IMR-90 (cell line): ENCODE measurements around the gene PSAP. TPM values are rescaled to one million over a fixed set of nuclear protein-coding genes. Genes with fewer than 3 reads are reported as not detected.

Source experiments
- ATAC-seq: fragments of 200-7000 bp; cut with Tn5 transposase; 2 replicates; pipeline ENCODE4 v1.9.1; 2020; ENCODE audit warnings: low read depth, mild to moderate bottlenecking, moderate library complexity
- BruUV-seq: library from RNA; stranded (reverse); fragments of 400-500 nt; replicated peaks from 2 replicates; lab custom pipeline; 2021; lab: Mats Ljungman, UMichigan
- CTCF ChIA-PET: fragments of 300-600 bp; formaldehyde crosslinking; extraction: SDS; loops from one replicate; lab custom pipeline; 2021; ENCODE audit warnings: antibody characterized with exemption; lab: Yijun Ruan, JAX
- POLR2A ChIA-PET: fragments of 300-600 bp; sonication (Branson Sonifier 250); formaldehyde crosslinking; loops from one replicate; lab custom pipeline; 2022; ENCODE audit warnings: antibody characterized with exemption; ENCODE audit not compliant: unreplicated experiment; lab: Charles Lee
- DNase-seq: peaks from one replicate; pipeline ENCODE4 v3.0.0; 2013
- H2AFZ ChIP-seq: replicated peaks from 2 replicates; pipeline ENCODE3; 2013; ENCODE audit warnings: low read length, mild to moderate bottlenecking; ENCODE audit not compliant: poor library complexity
- H2AK5ac ChIP-seq: 2 replicates; pipeline ENCODE4 v1.6.1; 2013; ENCODE audit warnings: low read depth, low read length, inconsistent platforms
- H2AK9ac ChIP-seq: replicated peaks from 2 replicates; pipeline ENCODE3; 2013; ENCODE audit warnings: mild to moderate bottlenecking, low read depth, low read length, moderate library complexity; ENCODE audit not compliant: poor library complexity
- H2BK120ac ChIP-seq: 2 replicates; pipeline ENCODE4 v1.6.1; 2013; ENCODE audit warnings: low read depth, low read length, inconsistent platforms
- H2BK15ac ChIP-seq: 3 replicates; pipeline ENCODE4 v1.6.1; 2013; ENCODE audit warnings: low read depth, low read length, inconsistent platforms
- H2BK20ac ChIP-seq: 2 replicates; pipeline ENCODE4 v1.6.1; 2013; ENCODE audit warnings: low read depth, mild to moderate bottlenecking, inconsistent platforms, low read length, moderate library complexity
- H2BK5ac ChIP-seq: 2 replicates; pipeline ENCODE4 v1.6.1; 2013; ENCODE audit warnings: mild to moderate bottlenecking, low read depth, low read length, inconsistent platforms; ENCODE audit not compliant: poor library complexity, severe bottlenecking
- H3K14ac ChIP-seq: replicated peaks from 2 replicates; pipeline ENCODE4 v1.6.1; 2013; ENCODE audit warnings: low read depth, low read length, inconsistent platforms
- H3K18ac ChIP-seq: 2 replicates; pipeline ENCODE4 v1.6.1; 2013; ENCODE audit warnings: low read depth, low read length, control low read depth
- H3K23ac ChIP-seq: 2 replicates; pipeline ENCODE4 v1.6.1; 2013; ENCODE audit warnings: low read depth, low read length, inconsistent platforms
- H3K27ac ChIP-seq: 2 replicates; pipeline ENCODE4 v1.5.1; 2013; ENCODE audit warnings: mild to moderate bottlenecking, control low read depth, low read length; ENCODE audit not compliant: insufficient read depth
- H3K27me3 ChIP-seq: 2 replicates; pipeline ENCODE4 v1.6.1; 2013; ENCODE audit warnings: low read length; ENCODE audit not compliant: control insufficient read depth, insufficient read depth
- H3K36me3 ChIP-seq: 2 replicates; pipeline ENCODE4 v1.6.1; 2013; ENCODE audit warnings: low read length, mixed read lengths; ENCODE audit not compliant: control insufficient read depth, insufficient read depth
- H3K4ac ChIP-seq: 2 replicates; pipeline ENCODE4 v1.6.1; 2013; ENCODE audit warnings: low read depth, low read length, inconsistent platforms
- H3K4me1 ChIP-seq: 2 replicates; pipeline ENCODE4 v1.6.1; 2013; ENCODE audit warnings: low read length, mixed read lengths; ENCODE audit not compliant: control insufficient read depth, insufficient read depth
- H3K4me2 ChIP-seq: 2 replicates; pipeline ENCODE4 v1.6.1; 2013; ENCODE audit warnings: low read depth, mild to moderate bottlenecking, control low read depth, low read length, moderate library complexity
- H3K4me3 ChIP-seq: 2 replicates; pipeline ENCODE4 v1.5.1; 2013; ENCODE audit warnings: low read depth, mild to moderate bottlenecking, control low read depth, low read length, moderate library complexity; ENCODE audit not compliant: insufficient read depth
- H3K56ac ChIP-seq: 2 replicates; pipeline ENCODE4 v1.6.1; 2013; ENCODE audit warnings: low read length, inconsistent platforms; ENCODE audit not compliant: insufficient read depth; ENCODE audit errors: extremely low read depth
- H3K79me1 ChIP-seq, 2 experiments: 2 replicates each; pipeline ENCODE4 v1.6.1; 2013; ENCODE audit warnings: low read length in 2 of 2, inconsistent platforms in 1 of 2, low read depth in 1 of 2
- H3K9ac ChIP-seq: 2 replicates; pipeline ENCODE4 v1.6.1; 2013; ENCODE audit warnings: low read depth, low read length, control low read depth
- H3K9me1 ChIP-seq: 2 replicates; pipeline ENCODE4 v1.6.1; 2013; ENCODE audit warnings: low read length, inconsistent platforms; ENCODE audit not compliant: insufficient read depth
- H3K9me3 ChIP-seq: 2 replicates; pipeline ENCODE4 v1.6.1; 2013; ENCODE audit warnings: low read length; ENCODE audit not compliant: control insufficient read depth, insufficient read depth
- H4K20me1 ChIP-seq: 2 replicates; pipeline ENCODE4 v1.6.1; 2013; ENCODE audit warnings: low read length, inconsistent platforms; ENCODE audit not compliant: insufficient read depth
- H4K5ac ChIP-seq: 2 replicates; pipeline ENCODE4 v1.6.1; 2013; ENCODE audit warnings: mild to moderate bottlenecking, low read depth, low read length, control low read depth
- H4K8ac ChIP-seq, 2 experiments: 2 replicates each; pipeline ENCODE4 v1.6.1; 2013; ENCODE audit warnings: low read depth in 2 of 2, low read length in 2 of 2, control low read depth in 1 of 2, inconsistent platforms in 1 of 2
- H4K91ac ChIP-seq: 2 replicates; pipeline ENCODE4 v1.6.1; 2013; ENCODE audit warnings: low read depth, low read length, inconsistent platforms; ENCODE audit not compliant: insufficient read depth
- MAZ ChIP-seq: IDR thresholded peaks from 2 replicates; pipeline ENCODE4 v1.6.1; 2012; ENCODE audit warnings: low read depth, mild to moderate bottlenecking, low read length, improper control_type of control experiment, moderate library complexity, borderline replicate concordance
- NFE2L2 ChIP-seq: fragments of 150-350 bp; IDR thresholded peaks from 2 replicates; pipeline ENCODE4 v1.6.1; 2016; ENCODE audit warnings: low read depth, mild to moderate bottlenecking, low read length
- POLR2A ChIP-seq: IDR thresholded peaks from 2 replicates; pipeline ENCODE4 v1.6.1; 2012; ENCODE audit warnings: mild to moderate bottlenecking, low read depth, low read length
- WGBS, 2 experiments: methylation state at CpG; one replicate each; pipeline versions ENCODE4 v1.1.5 to v1.1.7; 2013; ENCODE audit warnings: missing lambda C conversion rate in 2 of 2; ENCODE audit not compliant: insufficient read length in 1 of 2; ENCODE audit errors: extremely low coverage in 2 of 2; 5-methylcytosine and 5-hydroxymethylcytosine counted together
- dilution Hi-C: fragments of 300-500 bp; cut with HindIII; formaldehyde crosslinking; loops from one replicate; pipeline ENCODE4 v1.14.3; 2018; ENCODE audit warnings: low sequenced_read_pairs; ENCODE audit not compliant: unreplicated experiment
- in situ Hi-C: fragments of 300-500 bp; cut with MboI; formaldehyde crosslinking; loops from 3 replicates; pipeline ENCODE4 v1.14.3; 2019; ENCODE audit warnings: low sequenced_read_pairs, inconsistent platforms, mixed read lengths
- intact Hi-C: fragments of 100-400 bp; cut with micrococcal nuclease; formaldehyde crosslinking; loops from 2 replicates; pipeline ENCODE4 v1.10.0; 2022
- polyA plus RNA-seq, 3 experiments: library from polyadenylated mRNA; depleted of rRNA; stranded (reverse); fragments of >200 nt; gene quantifications; 2 replicates each; pipeline ENCODE4 v1.2.3, GENCODE V29; 2012; ENCODE audit warnings: low replicate concordance in 1 of 3
- total RNA-seq: library from RNA; depleted of rRNA; stranded (reverse); fragments of >200 nt; gene quantifications from 2 replicates; pipeline ENCODE4 v1.2.3, GENCODE V29; 2012
- TF ChIP-seq, protein P1 (sequence below): fragments of 150-350 bp; IDR thresholded peaks from 2 replicates; pipeline ENCODE4 v1.6.1; 2017; ENCODE audit warnings: mild to moderate bottlenecking, antibody characterized with exemption, low read length, low read depth

PSAP gene
- total and polyA plus RNA-seq, 2 of the 4 experiments (the other 2 are of a cell fraction) = 216 to 876 TPM

DNA sequence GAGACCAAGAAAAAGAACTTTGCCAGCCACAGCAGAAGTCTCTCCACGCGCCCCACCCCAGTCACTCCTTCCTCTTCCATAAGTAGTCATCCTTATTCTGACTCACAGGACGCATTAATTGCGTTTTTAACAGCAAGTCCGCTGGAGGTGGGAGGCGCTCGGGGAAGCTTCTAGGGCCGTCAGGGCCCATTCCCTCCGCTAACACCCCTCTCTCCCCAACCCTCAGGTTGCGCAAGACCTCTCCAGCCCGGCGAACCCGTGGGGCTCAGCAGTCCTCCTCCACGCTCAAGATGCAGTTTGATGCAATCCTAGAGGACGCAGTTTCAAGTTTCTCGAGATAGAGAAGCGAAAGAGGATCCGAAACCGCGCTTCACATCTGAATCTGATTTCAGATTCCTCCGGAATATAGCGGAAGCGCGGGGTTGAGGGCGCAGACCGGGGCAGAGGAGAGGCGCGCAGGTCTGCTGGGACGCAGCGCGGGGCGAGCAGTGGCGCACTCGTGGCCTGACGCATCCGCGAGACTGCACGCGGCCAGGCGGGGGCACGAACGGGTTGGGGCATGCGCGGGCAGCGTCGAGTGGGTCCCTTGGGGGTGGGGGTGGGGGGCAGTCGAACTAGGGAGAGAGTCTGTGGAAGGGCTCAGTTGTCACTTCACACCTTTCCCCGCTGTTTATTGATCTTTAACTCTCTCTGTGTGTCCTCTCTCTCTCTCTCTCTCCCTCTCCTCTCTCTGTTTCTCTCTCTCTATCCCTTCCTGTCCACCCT lies 37.8 kb upstream of the PSAP start (continued):
- TF ChIP-seq MAZ (peak; percentile 49; the same call in 1 of the 2 replicates), POLR2A (0 out of 2 replicates have a peak, but pooled peaks have one; percentile 32), NFE2L2 (no peak)

GRCh38 chr10:71888248-71888622 lies 37.2 kb upstream of the PSAP start:
- Histone ChIP-seq H4K8ac (peak overlapping the region; percentile 34 to 61; a peak in 1 of 4 replicates), H3K27ac (peak overlapping the region; percentile 77; the same call in 1 of the 2 replicates), H3K4me3 (peak overlapping the region; percentile 53), H2AK9ac (no peak overlapping the region), H3K56ac (peak overlapping the region; percentile 69; the same call in 1 of the 2 replicates), H4K5ac (peak overlapping the region; percentile 61; the same call in 1 of the 2 replicates), H3K9me1 (0 out of 2 replicates have a peak, but pooled peaks cover 3% of the 10 kb centered on the region), H3K36me3 (no peaks in the 10 kb centered on the region), H2BK15ac (no peak overlapping the region), H3K4me2 (peak overlapping the region; percentile 63), H4K20me1 (no peaks in the 10 kb centered on the region), H3K4me1 (peaks cover 4% of the 10 kb centered on the region; the same call in 1 of the 2 replicates), H3K79me1 (no peaks in the 10 kb centered on the region), H2AK5ac (no peak overlapping the region), H3K9me3 (no peaks in the 10 kb centered on the region), H3K14ac (no peak overlapping the region), H2BK20ac (peak overlapping the region; percentile 18; the same call in 1 of the 2 replicates), H3K23ac (0 out of 2 replicates have a peak overlapping the region, but pooled peaks have one; percentile 54), H3K9ac (peak overlapping the region; percentile 67), H2AFZ (peak overlapping the region; percentile 88), H2BK5ac (peak overlapping the region; percentile 4), H3K4ac (peak overlapping the region; percentile 59; the same call in 1 of the 2 replicates), H3K27me3 (peaks cover 7% of the 10 kb centered on the region), H4K91ac (no peak overlapping the region), H2BK120ac (no peak overlapping the region), H3K18ac (peak overlapping the region; percentile 38; the same call in 1 of the 2 replicates)
- no CpG with 5 or more reads among the region's 8 CpGs for WGBS, 2 experiments
- TF ChIP-seq NFE2L2 (no peak), POLR2A (no peak)
- TF ChIP-seq, protein P1, sequence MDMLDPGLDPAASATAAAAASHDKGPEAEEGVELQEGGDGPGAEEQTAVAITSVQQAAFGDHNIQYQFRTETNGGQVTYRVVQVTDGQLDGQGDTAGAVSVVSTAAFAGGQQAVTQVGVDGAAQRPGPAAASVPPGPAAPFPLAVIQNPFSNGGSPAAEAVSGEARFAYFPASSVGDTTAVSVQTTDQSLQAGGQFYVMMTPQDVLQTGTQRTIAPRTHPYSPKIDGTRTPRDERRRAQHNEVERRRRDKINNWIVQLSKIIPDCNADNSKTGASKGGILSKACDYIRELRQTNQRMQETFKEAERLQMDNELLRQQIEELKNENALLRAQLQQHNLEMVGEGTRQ = no peak
- dilution Hi-C loops (no loop called here), in situ Hi-C loops (no loop called here), intact Hi-C loops (loop anchor here (5.0 kb wide), 1 partner anchor 46 kb away; no protein-coding TSS in a partner anchor)
- ATAC-seq (no peak), DNase-seq (no peak)
- POLR2A ChIA-PET = interaction anchor here (0.6 kb wide), 1 partner anchor 503 kb away, joined by 4 read pairs; no protein-coding TSS in a partner anchor
- CTCF ChIA-PET = no interaction called here
- no TSS peak for BruUV-seq
